AG09309 (cell line): ENCODE results near the gene PAQR7.

Experiments
- DNase-seq: peaks from one replicate; pipeline ENCODE4 v3.0.0-alpha.2; 2010; ENCODE audit warnings: low read depth
- H3K4me3 ChIP-seq: 2 replicates; pipeline ENCODE4 v1.5.1; 2011; ENCODE audit warnings: mild to moderate bottlenecking, low read depth, low read length, moderate library complexity; ENCODE audit not compliant: control insufficient read depth
- TF ChIP-seq, protein P1 (sequence below): IDR thresholded peaks from 2 replicates; pipeline ENCODE4 v1.5.1; 2011; ENCODE audit warnings: mild to moderate bottlenecking, low read depth, low read length, inconsistent platforms; ENCODE audit not compliant: insufficient read depth, control insufficient read depth; ENCODE audit errors: missing control alignments

The PAQR7 gene

DNA sequence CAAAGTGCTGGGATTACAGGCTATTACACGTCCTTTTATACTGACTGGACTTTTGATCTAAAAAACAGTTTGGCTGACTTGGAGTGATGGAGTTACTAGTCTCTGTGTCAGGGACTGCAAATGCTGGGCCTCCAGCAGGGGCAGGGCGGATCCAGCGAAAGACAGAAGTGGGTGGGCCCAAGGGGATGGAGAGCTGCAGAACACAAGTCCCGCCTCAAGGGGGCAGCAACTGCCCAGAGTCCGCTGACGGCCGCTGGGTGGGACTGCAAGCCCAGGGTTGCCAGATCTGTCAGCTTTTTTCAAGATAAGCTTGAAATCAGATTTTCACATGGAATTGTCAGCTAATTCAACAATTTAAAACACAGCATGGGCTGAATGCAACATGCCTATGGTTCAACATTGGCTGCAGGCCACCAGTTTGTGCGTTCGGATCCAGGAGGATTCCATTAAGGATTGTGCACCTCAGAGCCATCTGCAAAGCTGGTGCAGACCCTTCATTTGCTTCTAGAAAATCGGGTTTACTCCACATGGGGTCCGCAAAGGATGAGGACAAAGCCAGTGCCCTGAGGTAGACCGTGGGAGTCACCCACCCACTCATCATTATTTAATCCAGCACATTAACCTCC is 20.0 kb upstream of the PAQR7 start:
- TF ChIP-seq, protein P1, sequence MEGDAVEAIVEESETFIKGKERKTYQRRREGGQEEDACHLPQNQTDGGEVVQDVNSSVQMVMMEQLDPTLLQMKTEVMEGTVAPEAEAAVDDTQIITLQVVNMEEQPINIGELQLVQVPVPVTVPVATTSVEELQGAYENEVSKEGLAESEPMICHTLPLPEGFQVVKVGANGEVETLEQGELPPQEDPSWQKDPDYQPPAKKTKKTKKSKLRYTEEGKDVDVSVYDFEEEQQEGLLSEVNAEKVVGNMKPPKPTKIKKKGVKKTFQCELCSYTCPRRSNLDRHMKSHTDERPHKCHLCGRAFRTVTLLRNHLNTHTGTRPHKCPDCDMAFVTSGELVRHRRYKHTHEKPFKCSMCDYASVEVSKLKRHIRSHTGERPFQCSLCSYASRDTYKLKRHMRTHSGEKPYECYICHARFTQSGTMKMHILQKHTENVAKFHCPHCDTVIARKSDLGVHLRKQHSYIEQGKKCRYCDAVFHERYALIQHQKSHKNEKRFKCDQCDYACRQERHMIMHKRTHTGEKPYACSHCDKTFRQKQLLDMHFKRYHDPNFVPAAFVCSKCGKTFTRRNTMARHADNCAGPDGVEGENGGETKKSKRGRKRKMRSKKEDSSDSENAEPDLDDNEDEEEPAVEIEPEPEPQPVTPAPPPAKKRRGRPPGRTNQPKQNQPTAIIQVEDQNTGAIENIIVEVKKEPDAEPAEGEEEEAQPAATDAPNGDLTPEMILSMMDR: peak; percentile 98
- H3K4me3 ChIP-seq: no peak overlapping the region
- DNase-seq: peak; percentile 69

DNA sequence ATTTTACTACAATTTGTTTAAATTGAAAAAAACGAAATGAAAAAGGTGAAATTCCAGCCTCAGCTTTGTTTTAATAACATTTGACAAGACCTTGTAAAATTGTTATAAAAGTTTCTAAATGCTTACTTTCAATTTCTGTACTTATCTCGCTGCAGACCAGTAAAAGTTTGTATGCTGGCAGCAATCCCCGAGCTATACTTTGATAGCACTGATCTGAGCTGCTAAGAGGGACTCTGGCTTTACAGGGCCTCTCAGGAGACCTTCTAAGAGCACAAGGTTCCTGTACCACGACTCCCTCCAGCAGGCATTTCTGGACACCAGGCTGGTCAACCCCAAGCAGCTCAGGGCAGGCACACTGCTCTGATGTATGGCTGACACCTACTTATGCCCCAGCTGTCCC is 17.6 kb upstream of the PAQR7 start:
- H3K4me3 ChIP-seq: no peak overlapping the region
- DNase-seq: no peak

GRCh38 chr1:25891606-25892005 is 16.1 kb upstream of the PAQR7 start:
- no peak overlapping the region for H3K4me3 ChIP-seq

More for the DNA sequence above, 17.6 kb upstream of the PAQR7 start:
- TF ChIP-seq, protein P1: no peak

DNA sequence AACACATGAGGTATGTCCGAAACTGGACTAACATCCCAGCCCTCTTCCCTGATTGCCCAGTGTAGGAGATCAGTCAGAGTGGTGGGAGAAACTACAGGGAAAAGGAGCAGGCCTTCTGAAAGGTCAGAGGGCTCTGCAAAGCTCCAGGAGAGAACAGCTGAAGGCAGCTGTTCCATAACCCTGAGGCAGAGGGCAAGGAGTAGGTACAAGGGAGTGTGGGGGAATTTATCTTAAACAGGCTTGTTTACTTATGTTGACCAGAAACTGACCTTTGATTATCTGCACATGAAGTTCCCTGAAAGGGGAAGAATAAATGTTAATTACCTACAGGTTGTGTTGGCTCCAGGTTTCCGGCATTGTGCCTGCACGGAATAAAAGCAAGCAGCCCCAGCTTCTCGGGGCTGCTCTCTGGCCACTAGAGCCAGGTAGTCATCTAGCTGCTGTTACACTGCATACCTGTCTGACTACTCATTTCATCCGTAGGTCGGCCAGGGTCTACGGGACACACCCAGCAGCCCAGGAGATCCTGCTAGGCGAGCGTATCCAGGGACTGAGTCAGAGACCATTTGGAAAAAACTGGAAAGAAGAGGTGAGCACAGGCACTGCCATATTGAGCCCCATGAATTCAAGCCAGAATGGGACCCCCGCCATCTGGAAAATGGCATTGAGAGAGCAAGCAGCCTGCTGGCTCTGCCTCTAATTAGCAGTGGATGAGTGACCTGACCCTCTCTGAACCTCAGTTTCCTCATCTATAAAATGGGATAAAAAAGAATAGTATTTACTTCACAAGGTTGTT is 14.9 kb upstream of the PAQR7 start:
- no peak for DNase-seq
- TF ChIP-seq, protein P1: no peak
- H3K4me3 ChIP-seq: no peak overlapping the region

More at GRCh38 chr1:25891606-25892005, 16.1 kb upstream of the PAQR7 start:
- DNase-seq: no peak
- TF ChIP-seq, protein P1: no peak

DNA sequence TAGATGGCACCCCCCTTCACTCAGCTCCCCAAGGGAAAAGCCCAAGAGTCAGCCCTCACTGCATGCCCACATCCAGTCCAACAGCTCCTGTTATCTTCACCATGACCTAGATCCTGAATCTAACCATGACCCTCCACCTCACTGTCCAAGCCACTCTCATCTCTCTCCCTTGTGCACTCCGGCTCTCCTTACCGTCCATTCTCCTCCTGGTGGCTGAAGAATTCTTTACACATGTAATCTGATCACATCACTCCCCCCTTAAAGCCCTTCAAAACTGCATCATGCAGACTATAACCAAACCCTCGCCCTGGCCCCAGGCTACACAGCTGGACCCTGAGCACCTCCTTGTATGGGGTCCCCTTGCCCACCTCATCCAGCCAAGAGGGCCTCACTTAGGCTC is 14.0 kb upstream of the PAQR7 start:
- DNase-seq: no peak
- H3K4me3 ChIP-seq: no peak overlapping the region
- TF ChIP-seq, protein P1: peak; percentile 32

GRCh38 chr1:25888426-25888987 is 13.0 kb upstream of the PAQR7 start:
- TF ChIP-seq, protein P1: no peak
- no peak overlapping the region for H3K4me3 ChIP-seq
- no peak for DNase-seq
